NK-92 (cell line): ENCODE measurements around the gene EAF1.
"Not testable (repeated sequence)": the region's sequence is repeated elsewhere in the genome, so short reads cannot be mapped to it uniquely, and the experiment has no call there.

ENCODE experiments used
- DNase-seq: peaks from one replicate; lab custom pipeline; 2025; ENCODE audit not compliant: unreplicated experiment; lab: John Stamatoyannopoulos, UW

EAF1 gene

GRCh38 chr3:15478640-15478979 is 51.2 kb downstream of the EAF1 start:
- DNase-seq, result no peak

DNA sequence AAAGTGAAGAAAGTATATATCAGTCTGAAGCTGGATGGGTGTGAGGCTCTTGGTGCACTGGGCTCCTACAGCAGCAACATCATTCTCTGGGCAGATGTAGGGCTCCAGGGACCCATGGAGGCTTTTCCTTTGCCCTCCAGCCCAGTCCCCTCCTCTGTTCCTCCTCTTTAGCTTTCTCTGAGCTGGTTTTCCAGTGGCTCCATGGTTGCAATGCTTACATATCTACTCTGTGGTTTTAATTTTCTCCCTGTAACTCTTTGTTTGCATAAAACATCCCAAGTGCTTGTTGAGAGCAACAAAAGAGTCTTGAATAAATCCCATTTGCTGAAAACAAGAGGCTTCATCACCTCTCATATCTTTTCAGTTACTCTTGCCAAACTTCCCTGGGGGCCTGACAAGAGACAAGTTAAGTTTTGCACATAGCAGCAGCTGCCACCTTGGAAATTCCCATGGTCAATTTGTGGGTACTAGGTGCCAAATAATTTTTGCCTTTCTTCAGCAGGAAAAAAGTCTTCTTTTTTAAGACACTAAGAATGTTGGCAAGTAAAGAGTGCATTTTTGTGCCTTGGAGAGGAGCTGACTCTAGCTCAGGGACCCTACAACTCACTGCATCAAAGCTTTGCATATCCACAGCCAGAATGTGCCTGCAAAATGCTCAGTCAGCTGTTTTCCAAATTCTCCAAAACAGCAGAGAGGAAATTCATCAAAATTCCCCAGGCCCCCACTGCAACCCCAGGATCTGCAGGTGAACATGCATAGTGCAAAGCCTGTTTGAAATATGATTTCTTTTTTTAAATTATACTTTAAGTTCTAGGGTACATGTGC is 52.2 kb downstream of the EAF1 start:
- DNase-seq, result no peak

DNA sequence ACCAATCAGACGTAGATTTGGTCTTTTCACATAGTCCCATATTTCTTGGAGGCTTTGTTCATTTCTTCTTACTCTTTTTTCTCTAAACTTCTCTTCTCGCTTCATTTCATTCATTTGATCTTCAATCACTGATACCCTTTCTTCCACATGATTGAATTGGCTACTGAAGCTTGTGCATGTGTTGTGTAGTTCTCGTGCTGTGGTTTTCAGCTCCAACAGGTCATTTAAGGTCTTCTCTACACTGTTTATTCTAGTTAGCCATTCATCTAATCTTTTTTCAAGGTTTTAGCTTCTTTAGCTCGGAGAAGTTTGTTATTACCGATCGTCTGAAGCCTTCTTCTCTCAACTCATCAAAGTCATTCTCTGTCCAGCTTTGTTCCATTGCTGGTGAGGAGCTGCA is 57.2 kb downstream of the EAF1 start:
- not testable (repeated sequence) for DNase-seq

DNA sequence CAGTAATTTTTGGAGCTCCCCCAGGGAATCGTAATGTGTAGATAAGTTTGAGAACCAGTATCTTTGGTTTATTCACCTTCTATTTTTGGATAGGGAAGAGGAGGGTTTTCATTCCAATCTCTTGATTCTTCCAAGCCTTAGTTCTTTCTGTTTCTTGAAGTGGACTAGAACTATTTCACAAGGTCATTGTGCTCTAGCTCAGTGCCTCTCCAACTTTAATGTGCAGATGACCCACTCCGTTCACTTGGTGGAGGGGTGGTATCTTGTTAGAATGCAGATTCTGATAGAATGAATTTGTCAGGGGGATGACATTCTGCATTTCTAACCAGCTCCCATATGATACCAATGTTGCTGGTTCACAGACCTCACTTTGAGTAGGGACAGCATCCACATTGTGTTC is 58.6 kb downstream of the EAF1 start:
- no peak for DNase-seq

- DNase-seq, result no peak
Observed at GRCh38 chr3:15486979-15487378, 59.6 kb downstream of the EAF1 start.

GRCh38 chr3:15488002-15488401 is 60.6 kb downstream of the EAF1 start:
- no peak for DNase-seq

DNA sequence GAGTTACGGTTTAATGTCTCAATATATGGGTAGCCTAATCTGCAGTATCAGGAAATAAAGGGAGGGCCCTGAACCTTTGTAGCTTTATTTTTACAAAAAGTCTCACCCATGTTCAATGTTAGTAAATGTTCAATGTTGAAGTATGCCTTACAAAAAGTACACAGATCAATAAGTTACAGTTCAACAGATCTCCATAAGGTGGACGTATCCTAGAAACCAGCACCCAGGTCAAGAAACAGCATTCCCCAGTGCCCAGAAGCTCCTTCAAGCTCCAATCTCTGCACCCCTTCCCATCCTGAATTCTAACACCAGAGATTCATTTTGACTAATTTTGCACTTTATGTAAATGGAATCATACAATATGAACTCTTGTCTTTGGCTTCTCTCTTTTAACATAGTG is 62.8 kb downstream of the EAF1 start:
- DNase-seq, result no peak

DNA sequence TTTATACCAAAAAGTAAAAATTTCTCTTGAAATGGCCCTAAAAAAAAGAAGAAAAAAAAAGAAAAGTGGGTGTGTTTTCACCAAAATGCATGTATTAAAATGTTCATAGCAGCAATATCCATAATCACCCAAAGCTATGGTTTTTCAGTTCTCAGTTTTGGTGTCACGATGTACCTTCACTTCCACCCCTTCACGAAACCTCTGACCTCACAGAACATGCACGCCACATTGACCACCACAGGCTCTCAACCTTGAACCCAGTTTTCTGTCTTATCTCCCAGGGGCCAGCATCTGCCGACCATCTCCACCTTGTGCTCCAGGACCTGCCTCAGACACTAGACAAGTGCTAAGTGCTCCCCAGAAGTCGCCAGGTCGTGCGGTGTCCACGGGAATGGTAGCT is 63.7 kb downstream of the EAF1 start:
- DNase-seq, result no peak
